Measurements from ENCODE around the gene SEMA5A.

Gene SEMA5A

GRCh38 chr5:9540791-9541190 lies 5.1 kb downstream of the SEMA5A start:
- DNase-seq, result no peak

DNA sequence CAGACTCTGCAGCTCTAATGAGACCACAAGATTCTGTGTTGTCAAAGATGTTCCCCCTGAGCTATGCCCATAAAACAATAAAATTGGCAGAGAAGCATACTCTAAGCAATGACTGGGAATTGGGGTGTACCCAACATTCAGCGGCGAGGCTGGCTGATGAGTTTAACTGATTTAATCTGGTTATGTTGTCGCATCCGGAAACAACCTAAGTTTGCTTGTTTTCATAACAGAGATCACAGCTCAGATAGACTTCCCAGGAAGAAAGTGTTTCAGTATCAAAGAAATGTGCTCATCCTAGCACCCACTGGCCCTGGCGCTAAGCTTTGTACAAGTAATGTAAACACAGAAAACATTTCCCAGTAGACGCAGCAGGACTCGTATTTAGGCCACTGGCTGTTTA lies 7.4 kb downstream of the SEMA5A start:
- DNase-seq, result no peak
- TF ChIP-seq GATA1 (IDR thresholded peaks at IDR 0.05; ENCODE audit: low read depth, low read length) (no peak), POLR2A (IDR thresholded peaks at IDR 0.05; ENCODE audit: low read length) (no peak)

More at GRCh38 chr5:9540791-9541190, 5.1 kb downstream of the SEMA5A start:
- TF ChIP-seq GATA1 (IDR thresholded peaks at IDR 0.05; ENCODE audit: low read depth, low read length) (no peak), POLR2A (IDR thresholded peaks at IDR 0.05; ENCODE audit: low read length) (no peak)

- no peak for TF ChIP-seq POLR2A (IDR thresholded peaks at IDR 0.05; ENCODE audit: low read length)
- no peak for TF ChIP-seq GATA1 (IDR thresholded peaks at IDR 0.05; ENCODE audit: low read depth, low read length)
- no peak for DNase-seq
Measured at GRCh38 chr5:9537223-9538141, 8.4 kb downstream of the SEMA5A start.

DNA sequence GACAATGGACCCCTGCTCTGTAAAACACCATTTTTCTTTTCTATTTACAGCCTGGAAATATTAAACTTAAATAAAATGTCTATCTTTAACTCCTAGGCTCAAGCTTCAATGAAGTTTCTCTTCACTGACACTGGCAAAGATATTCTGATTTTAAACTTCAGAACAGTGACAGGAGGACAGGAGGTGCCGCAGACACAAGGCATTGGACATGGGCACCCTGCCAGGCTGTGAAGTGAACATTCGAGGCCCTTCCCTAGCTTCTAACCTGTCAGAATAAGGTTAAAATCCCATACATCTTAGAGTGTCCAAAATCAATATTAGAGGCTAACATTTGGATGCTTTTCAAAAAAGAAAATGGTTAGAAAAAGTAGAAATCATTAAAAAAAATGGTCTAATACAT lies 9.2 kb downstream of the SEMA5A start:
- no peak for TF ChIP-seq GATA1 (IDR thresholded peaks at IDR 0.05; ENCODE audit: low read depth, low read length)
- TF ChIP-seq POLR2A (IDR thresholded peaks at IDR 0.05; ENCODE audit: low read length), result no peak
- DNase-seq, result no peak

DNA sequence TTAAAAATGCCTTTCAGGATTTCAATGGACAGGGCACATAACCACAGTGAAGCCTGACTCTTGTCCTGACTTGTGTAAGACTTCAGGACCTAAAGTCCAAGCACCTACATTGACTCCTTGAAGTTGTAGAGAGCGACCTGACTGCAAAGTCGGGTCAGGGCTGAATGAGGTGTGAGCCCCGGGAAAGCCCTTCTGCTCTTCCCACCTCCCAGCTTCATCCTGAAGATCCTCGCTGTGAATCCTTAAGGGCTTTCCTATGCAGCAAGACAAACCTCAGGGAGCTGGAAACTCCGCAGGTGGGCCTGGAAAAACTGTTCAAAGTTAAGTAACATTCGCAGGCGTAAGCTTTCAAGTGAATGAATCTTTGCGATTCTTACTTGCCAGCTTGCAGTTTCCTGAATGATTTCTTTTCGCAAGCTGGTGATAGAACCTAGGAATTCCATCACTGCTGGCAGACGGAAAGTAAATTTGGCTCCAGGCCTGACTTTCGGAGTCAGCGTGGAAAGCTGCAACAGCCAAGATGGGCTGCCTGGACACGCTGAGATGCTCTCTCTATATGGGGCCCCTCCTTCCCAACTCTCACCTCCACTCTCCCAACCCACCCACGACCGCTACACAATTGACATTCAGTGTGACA lies 10.9 kb downstream of the SEMA5A start:
- no peak for TF ChIP-seq POLR2A (IDR thresholded peaks at IDR 0.05; ENCODE audit: low read length)
- no peak for TF ChIP-seq GATA1 (IDR thresholded peaks at IDR 0.05; ENCODE audit: low read depth, low read length)
- no peak for DNase-seq

DNA sequence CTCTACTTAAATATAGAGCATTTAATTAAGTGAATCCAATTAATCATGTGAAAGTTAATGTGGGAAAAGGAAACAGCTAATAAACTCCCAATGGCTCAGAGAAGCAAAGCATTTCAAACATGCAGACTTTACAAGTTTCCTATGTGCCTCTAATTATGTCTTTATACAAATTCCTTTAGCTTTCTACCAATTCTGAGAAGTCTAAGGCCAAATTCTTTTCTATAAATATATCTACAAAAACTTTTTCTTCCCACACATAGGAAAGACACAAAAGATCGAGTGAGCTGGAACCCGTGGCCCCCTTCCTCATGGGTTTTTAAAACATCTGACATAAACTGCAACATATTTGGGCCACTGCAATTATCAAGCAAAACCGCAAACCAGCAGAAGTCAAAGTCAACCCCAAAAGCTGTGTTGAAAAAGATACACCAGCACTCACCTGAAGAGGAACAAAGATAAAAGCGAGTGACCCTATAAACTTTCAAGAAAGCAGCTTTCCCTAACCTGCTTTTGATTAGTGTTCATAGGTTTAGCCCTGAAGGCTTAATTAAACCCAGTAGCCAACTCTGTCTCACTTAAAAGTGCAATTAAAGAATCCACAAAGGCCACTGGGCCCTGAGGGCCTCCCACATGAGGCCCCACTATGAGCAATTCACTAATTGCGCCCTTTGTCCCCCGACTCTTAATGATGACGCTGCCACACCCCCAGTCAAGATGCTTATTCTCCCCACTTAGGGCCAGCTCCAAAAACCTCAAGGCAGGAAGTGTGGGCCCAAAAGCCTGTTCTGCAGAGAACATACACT lies 12.1 kb downstream of the SEMA5A start:
- DNase-seq, result no peak
- TF ChIP-seq GATA1 (IDR thresholded peaks at IDR 0.05; ENCODE audit: low read depth, low read length) (no peak), POLR2A (IDR thresholded peaks at IDR 0.05; ENCODE audit: low read length) (no peak)

DNA sequence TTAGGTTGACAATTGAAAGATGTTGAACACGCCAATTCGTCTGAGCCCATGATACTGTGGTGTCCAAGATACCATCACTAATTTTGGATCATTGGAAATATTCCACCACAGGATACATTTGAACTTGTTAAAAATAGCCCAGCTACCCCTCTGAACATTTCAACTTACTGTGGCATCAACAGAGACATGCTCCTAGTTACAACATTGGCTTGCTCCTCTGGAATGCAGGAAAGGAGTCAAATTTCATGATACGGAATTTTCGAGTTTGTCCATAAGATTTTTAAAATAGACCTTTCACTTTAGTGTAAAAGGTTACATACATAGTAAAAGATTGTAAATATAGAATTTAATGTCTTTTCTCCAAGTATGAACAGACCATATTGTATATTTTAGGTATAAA lies 12.8 kb downstream of the SEMA5A start:
- DNase-seq, result no peak
- TF ChIP-seq GATA1 (IDR thresholded peaks at IDR 0.05; ENCODE audit: low read depth, low read length), result no peak
- TF ChIP-seq POLR2A (IDR thresholded peaks at IDR 0.05; ENCODE audit: low read length), result no peak

- no peak for TF ChIP-seq GATA1 (IDR thresholded peaks at IDR 0.05; ENCODE audit: low read depth, low read length)
- TF ChIP-seq POLR2A (IDR thresholded peaks at IDR 0.05; ENCODE audit: low read length), result no peak
- DNase-seq, result no peak
Measured at GRCh38 chr5:9529513-9529912, 16.4 kb downstream of the SEMA5A start.

- TF ChIP-seq GATA1 (IDR thresholded peaks at IDR 0.05; ENCODE audit: low read depth, low read length), result no peak
- no peak for TF ChIP-seq POLR2A (IDR thresholded peaks at IDR 0.05; ENCODE audit: low read length)
- DNase-seq, result no peak
Measured at GRCh38 chr5:9529041-9529480, 16.8 kb downstream of the SEMA5A start.

GRCh38 chr5:9524941-9525340 lies 20.9 kb downstream of the SEMA5A start:
- TF ChIP-seq GATA1 (IDR thresholded peaks at IDR 0.05; ENCODE audit: low read depth, low read length), result no peak
- no peak for TF ChIP-seq POLR2A (IDR thresholded peaks at IDR 0.05; ENCODE audit: low read length)
- DNase-seq, result no peak

DNA sequence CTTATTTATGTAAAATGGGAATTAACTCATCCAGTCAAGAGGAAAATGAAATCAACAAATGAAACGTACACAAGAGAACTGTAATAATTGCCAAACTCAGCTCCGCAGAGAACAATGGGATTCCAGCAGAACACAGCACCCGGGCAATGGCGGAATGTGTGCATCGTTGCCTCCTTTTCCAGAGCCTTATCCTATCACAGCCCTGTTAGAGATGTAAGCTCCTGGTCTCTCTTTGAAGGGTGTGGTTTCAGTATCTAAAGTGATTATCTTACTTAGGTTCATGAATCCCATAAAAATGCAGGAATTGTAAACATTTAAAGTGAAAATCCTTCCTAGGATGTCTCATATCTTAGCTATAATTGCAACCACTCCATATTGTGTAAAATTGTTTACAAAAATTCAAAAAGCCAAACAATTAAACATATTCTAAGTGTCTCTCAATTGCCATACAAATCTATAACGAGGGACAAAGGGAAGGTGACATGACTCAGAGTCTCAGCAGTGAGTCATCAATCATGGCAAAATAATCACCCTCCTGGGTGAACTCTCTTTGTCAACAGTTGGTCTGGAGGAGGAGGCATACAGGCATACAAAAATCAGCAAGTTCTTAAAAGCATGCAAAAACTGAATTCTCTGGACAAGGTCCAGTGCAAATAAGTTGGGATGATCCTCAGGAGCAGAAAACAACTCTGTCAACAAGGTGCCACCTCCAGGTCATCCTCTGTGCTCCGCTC lies 22.6 kb downstream of the SEMA5A start:
- TF ChIP-seq GATA1 (IDR thresholded peaks at IDR 0.05; ENCODE audit: low read depth, low read length), result no peak
- no peak for TF ChIP-seq POLR2A (IDR thresholded peaks at IDR 0.05; ENCODE audit: low read length)
- no peak for DNase-seq

- no peak for DNase-seq
- no peak for TF ChIP-seq GATA1 (IDR thresholded peaks at IDR 0.05; ENCODE audit: low read depth, low read length)
- TF ChIP-seq POLR2A (IDR thresholded peaks at IDR 0.05; ENCODE audit: low read length), result no peak
Measured at GRCh38 chr5:9519537-9519936, 26.3 kb downstream of the SEMA5A start.

- TF ChIP-seq POLR2A (IDR thresholded peaks at IDR 0.05; ENCODE audit: low read length) (no peak), GATA1 (IDR thresholded peaks at IDR 0.05; ENCODE audit: low read depth, low read length) (no peak)
Measured at GRCh38 chr5:9516591-9516990, 29.3 kb downstream of the SEMA5A start.

More at GRCh38 chr5:9516591-9516990, 29.3 kb downstream of the SEMA5A start:
- DNase-seq, result no peak

Data from erythroblast (primary cell).